Astrocyte (in vitro differentiated cells and primary cell): ENCODE measurements around the gene KDM1A.

ENCODE experiments used
- CTCF ChIP-seq: IDR thresholded peaks from 2 replicates; pipeline ENCODE4 v1.5.1; 2011; ENCODE audit warnings: low read depth, mild to moderate bottlenecking, inconsistent platforms, low read length, moderate library complexity; ENCODE audit not compliant: insufficient read depth
- EZH2 ChIP-seq: IDR thresholded peaks from 2 replicates; pipeline ENCODE4 v1.6.1; 2012; ENCODE audit warnings: mild to moderate bottlenecking, low read length, inconsistent platforms; ENCODE audit not compliant: insufficient read depth

GRCh38 chr1:23124259-23125026 lies 105.2 kb downstream of the KDM1A start:
- no peak for TF ChIP-seq CTCF
- TF ChIP-seq EZH2 = no peak
